Limb (tissue), 2 donors: ENCODE results near the gene CCDC127.

ENCODE experiments used
- DNase-seq, 2 donors: peaks; one replicate each; pipeline ENCODE4 v3.0.0-alpha.2; 2016; ENCODE audit errors: extremely low spot score in 2 of 2

Gene CCDC127

DNA sequence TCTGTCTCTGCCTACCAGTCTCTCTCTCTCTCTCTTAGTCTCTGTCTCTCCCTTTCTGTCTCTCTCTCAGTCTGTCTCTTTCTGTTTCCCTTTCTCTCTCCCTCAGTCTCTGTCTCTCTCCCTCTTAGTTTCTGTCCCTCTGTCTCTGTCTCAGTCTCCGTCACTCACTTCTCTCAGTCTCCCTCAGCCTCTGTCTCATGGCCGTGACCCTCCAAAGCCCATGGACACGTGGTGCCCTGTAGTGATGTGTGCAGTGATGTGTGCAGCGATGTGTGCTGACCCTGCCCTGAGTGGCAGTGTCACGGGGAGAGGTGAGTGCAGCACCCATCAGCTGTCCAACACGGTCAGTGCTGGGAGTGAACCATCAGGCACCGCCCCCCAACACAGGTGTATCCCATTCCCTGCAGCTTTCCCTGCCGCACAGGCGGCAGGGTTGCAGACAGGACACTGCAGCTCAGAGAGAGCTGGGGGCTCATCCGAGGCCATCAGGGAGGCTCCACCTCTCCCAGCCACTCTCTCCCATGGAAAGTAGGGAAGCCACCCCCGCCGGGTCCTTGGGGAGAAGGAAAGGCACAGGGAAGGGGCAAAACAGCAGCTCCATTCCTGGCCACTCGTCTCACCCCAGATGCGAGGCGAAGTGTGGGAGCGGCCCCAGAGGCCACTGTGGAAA is 27.5 kb downstream of the CCDC127 start:
- DNase-seq: no peak

DNA sequence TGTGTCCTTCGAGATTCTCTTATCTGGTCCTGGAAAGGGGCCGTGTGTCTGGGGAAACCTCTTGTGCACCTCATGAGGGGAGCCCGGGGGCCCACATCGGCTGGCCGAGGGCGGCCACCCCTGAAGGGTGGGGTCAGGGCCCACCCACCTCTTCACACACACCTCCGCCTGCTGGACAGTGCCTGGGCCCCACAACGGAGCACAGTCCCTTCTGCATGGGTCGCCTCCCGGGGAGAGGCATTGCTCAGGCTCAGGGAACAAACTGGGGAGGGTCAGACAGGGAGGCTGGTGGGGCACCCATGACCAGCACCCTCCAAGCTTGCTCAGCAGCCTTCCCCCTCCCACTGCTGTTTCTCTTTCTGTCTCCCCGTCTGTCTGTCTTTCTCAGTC is 28.0 kb downstream of the CCDC127 start:
- no peak for DNase-seq

DNA sequence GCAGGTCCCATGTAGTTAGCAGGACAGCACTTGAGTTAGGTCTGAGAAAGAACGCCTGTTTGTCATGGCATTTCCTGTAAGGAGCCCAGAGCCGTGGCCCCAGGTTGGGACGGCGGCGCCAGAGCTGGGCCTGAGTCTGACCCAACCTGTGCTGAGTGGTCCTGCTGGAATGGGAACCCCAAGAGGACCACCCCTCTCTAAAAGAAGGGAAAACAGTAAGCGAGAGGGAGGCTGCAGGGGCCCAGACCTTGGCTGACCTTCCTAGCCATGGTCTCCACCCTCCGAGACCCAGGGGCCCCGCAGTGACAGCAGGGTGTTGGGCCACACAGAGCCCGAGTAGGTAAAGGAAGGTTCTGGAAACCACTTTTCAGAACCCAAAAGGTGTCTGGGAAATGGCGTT is 28.5 kb downstream of the CCDC127 start:
- DNase-seq: no peak

DNA sequence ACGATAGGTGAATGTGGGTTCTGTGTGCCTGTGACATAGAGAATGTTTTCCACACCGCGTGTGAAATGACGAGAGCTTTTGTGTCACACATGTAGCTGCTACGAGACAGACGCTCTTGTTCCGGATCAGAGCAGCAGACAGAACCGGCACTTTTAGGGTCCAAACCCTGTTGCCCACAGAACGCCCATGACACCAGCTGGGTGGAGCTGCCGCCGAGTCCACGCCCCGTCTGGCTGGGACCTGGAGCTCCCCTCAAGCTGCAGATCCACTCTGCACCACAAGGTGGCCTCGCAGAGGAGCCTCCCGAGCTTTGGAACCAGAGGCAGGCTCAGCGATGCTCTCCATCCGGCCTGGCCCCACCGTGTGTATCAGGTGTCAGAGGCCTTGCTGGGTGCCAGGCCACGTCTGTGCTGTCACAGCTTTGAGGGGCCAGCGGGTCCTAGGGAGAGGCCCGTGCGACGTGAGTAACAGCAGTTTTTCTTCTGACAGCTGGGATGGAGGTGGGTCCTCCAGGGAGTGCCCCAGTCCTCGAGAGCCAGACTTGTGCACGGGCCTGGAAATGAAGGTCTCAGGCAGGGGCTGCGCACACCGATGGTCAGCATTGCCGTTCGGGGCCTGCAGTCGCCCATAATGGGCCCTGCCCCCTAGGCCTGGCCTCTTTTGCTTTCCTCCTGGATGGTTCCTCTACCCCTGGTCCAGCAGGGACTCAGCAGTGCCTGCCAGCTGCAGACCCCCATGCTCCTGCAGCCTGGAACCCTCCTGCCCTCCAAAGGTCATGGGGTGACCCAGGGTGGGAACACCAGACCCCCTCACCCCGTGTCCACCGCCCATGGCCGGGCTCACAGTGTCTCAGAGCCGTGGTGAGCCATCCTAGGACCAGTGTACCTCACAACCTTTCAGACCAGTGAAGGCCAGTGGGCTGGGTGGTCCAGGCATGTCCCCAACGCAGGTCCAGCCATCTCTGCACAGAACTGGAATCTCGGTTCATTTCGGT is 29.2 kb downstream of the CCDC127 start:
- DNase-seq: peak; percentile 80 to 91

DNA sequence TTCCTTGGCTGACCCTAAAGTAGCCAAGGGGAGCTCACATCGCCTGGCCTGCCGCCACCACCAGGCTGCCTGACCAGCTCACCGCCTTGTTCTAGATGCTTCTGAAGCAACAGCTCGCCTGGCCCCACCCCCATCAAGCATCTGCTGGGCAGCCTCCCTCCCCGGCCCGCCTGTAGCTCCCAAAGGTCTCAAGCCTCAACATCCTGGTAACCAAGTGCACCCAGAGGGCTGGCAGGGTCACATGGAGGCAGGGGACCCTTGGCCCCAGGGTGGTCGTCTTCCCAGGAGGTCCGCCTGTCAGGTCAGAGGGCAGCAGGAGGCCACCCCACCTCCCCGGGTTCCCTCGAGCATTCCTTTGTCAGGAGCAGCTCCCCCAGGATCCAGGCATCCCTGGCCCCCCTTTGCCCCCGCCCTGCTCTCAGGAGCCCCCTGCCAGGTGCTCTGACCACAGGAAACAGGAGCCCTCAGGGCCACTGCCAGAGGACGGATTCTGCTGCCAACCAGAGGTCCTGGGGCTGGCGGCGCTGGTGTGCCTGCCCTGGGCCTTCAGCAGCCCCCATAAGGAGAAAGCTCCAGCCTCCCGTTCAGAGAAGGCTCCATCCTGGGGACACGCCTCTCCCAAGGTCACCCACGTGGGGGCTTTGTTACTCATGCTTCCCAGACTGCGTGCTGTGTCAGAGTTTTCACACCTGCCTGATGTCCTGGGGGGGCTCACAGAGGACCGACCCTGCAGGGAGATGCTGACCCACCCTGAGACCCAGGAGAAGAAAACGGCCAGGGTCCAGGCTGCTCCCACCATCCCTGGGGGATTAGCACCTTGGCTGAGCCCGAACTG is 30.1 kb downstream of the CCDC127 start:
- no peak for DNase-seq

DNA sequence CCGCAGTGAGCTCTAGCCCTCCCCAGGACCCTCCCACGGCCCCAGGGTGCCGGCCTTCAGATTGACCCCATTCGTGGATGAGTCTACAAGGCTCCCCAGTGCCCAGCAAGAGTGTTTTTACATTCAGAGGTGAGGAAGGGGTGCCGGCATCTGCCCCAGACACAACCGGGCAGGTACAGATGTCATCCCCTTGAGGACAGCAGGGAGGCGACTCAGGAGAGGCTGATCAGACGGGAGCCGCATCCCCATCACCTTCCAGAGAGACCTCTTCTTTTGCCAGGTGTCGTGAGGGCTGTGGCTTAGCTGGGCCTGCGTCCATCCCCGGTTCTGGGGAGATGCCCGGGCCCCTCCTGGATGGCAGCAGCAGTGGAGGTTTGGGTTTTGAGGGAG is 30.9 kb downstream of the CCDC127 start:
- no peak for DNase-seq

DNA sequence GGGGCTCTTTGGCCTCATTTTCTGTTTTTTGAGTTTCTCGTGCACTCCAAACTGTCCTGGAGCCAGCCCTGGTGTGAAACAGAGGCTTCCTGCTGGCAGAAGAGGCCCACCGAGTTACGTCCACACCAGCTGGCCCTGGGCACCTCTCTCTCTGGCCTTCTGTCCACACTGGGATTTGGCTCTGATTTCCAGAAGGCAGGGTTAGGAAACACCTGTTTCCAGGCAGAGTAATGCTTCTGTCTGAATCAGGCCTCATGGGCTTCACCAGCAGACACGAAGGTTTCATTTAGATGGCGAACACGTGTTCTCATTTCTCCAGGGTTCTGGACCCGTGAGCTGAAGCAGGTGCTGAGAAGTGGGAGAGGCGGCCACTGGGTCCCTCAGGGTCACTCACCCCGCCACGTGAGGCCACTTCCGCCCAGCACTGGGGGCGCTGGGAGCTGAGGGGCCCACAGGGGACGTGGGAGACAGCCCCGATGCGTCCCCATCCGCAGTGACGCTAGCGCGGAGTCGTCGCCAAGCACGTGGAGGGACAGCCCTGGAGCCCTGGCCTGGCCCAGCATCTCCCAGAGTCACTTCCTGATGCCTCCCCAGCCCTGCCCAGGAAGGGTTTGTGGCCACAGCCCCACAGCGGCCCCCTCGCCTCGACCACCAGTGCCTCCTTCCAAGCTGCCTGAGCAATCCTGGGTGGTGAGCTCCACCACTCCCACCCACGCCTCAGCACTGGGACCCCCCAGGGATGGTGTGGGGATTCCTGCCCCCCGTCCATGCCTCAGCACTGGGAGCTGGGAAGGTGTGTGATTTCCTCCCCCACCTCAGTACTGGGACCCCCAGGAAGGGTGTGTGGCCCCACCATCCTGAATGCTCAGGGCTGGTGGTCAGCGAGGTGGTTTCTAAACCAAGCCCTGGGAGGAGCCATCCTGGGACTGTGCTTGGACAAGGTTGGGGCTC is 31.6 kb downstream of the CCDC127 start:
- no peak for DNase-seq

DNA sequence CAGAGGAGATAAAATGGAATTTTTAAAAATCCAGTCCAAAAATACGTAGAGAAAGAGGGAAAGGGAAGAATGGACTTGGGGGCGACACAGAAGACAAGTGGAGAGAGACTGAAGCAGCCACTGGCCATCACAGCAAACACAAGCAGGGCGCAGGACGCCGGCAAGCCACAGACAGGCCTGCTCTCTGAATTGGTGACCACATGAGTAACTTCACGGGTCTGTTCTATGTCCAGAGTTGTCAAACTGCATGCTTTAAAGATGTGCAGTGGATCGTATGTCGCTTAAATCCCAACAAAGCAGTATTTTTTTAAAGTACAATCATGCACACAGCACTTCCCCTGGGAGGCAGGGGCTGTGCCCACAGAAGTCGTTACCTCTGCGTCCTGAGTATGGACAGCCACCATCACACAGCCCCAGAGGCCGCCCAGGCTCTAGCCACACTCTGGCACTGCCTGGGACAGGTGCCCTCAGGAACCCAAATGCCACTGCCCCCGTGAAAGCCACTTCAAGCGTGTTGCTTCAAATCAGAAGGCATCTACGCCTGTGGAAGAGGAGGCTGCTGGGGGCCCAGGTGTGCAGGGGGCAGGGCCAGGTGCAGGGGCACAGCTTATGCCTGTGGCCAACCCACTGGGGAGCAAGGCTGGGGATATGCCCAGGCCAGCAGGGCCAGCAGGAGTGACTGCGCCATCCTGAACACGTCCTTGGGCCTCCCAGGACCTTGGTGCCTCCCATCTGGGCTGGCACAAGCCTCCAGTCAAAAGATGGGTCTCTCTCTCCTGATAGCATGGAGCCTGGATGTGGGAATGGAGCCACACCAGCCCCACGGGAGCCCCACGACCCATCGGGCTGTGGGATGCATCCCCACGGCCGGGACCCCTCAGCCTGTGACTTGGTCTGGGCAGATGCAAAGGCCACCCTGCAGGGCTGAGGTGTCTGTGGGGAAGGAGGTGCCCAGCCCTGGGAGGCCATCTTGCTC is 32.6 kb downstream of the CCDC127 start:
- no peak for DNase-seq

DNA sequence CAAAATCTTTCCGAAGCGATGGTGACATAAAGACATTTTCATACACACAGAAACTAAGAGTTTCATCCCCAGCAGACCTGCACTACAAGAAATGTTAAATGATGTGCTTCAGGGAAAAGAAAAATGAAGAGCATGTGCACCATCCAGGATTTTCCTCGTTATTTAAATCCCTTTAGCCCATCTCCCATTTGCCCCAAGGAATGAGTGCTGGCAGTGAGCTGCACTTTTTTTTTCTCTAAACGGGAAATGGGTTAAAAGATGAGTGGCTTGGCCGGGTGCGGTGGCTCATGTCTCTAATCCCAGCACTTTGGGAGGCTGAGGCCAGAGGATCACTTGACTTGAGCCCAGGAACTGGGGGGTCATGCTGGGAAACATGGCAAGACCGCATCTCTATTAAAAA is 33.5 kb downstream of the CCDC127 start:
- no peak for DNase-seq

DNA sequence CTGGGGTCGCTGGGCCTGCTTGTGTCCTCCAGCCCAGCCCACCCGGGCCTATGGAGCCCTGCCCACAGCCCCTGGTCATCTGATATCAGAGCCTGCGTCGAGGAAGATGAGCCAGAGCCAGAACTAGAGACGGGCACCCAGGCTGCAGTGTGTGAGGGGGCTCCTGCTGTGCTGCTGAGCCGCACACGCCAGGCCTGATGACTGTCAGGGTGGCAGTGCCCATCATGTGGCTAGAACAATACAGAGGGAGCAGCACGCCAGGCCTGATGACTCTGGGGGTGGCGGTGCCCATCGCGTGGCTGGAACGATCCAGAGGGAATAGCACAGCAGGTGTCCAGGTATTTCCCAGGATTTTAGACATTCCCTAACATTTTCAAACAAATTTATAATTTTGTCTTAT is 35.8 kb downstream of the CCDC127 start:
- DNase-seq: no peak

DNA sequence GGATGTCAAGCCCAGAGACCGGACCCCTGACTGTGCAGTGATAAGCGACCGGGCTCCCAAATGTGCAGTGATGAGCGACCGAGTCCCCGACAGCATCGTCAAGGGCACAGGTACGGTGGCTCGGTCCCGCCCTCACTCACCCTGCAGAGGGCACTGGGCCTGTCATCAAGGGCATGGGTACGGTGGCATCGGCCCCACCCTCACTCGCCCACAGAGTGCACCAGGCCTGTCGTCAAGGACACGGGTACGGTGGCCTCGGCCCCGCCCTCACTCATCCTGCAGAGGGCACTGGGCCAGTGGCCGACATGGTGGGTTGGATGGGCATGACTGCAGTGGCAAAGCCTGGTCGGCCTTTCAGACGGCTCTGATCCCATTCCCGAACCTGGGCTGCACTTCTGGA is 36.4 kb downstream of the CCDC127 start:
- no peak for DNase-seq

DNA sequence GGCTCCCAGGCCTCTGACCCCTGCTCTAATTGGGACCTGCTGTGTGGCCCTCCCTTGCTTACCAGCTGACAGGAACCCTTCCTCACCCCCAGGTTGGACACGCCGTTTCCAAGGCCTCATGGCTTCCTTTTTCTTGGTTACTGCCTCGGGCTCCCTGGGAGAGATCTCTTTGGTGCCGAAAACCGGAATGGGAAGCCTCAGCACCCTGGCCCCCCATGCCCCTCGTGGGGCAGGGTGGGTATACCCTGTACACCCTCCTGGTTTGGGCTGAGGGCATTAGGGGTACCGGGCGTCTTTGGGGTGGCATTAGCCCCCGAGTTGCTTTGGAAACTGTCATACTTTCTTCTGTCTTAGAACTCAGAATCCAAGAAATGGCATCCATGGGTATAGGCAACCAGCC is 36.8 kb downstream of the CCDC127 start:
- DNase-seq: no peak

DNA sequence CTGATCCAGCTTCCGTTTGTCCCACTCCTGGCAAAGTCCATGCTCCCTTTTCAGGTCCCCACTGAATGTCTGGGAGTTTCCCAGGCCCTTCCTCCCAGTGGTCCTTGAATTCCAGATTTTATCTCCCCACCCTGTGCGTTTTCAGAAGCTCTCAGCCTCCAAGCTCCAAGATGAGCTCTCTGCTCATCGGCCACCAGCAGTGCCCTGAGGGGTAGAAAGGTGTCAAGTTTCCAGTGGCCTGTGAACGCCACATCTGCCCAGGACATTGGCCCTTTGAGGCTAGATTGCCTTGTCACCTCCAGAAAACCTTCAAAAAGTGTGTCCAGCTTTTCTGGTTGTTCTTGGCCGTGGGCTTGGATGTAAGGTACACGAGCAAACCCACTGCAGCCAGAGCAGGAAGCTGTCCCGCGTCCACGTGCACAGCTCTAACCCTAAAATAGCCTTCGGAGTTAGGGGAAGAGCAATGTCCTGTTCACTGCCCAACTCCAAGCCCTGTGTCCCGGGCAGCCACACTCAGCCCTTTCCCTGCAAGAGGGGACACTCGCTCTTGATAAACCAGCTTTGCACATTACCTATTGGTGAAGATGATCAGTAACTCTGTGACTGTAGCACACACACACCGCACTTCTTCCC is 37.6 kb downstream of the CCDC127 start:
- DNase-seq: no peak

DNA sequence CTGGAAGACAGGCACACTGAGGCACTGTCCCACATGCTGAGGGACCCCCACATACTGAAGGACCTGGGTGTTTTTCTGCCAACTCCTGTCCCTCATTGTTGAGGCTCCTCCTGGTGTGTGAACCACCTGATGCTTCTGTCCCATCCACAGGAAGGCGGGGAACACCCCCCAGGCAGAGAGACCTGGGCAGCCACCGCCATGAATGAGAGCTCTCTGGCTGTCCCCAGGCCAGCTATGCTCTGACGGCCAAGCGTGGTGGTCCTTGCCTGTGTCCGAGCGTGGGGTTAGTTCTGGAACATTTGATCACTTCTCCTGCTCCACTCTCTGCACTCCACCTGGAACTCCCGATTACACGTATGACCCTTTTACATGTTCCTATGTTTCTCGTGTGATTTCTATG is 38.6 kb downstream of the CCDC127 start:
- DNase-seq: no peak

DNA sequence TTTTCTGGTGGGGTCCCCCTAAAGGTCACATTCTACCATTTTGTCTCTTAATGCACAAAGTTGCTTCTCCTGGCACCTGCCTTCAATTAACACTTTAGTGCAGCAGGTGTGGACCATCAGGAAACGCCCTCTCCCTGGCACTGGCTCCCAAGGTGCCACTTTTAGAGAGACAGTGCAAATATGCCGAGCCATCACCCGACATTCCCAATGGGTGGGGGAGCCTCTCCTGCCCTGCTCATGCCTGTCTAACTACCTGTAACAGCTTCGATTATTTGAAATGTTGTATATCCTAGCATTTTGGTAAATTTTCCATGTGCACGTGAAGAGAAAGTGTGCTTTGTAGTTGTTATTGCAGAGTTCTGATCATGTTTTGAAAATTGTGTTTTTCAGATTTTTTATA is 39.8 kb downstream of the CCDC127 start:
- DNase-seq: no peak

DNA sequence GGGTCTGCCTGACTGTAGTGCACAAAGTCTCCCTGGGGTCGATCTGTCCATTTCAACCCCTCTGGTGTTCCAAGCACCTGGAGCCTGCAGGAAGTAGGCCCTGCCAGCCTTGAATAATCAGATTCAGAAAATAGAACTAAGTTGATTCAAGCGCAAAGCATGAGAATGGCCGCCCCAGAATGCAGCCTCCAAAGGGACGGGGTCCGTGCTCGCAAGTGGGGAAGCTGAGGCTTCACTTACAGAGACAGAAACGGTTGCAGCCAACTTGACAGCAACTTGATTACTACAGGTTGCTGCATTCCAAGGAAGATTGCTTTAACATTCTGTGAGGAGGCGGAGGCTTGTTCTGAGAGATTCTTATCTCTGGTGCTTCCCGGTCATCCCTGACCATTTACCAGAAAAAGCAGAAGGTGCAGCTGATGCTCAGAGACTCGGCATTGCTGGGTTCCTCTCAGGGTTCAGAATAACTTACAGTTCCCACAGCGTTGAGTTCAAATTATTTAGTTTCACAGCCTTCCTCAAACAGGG is 41.6 kb downstream of the CCDC127 start:
- DNase-seq: no peak

DNA sequence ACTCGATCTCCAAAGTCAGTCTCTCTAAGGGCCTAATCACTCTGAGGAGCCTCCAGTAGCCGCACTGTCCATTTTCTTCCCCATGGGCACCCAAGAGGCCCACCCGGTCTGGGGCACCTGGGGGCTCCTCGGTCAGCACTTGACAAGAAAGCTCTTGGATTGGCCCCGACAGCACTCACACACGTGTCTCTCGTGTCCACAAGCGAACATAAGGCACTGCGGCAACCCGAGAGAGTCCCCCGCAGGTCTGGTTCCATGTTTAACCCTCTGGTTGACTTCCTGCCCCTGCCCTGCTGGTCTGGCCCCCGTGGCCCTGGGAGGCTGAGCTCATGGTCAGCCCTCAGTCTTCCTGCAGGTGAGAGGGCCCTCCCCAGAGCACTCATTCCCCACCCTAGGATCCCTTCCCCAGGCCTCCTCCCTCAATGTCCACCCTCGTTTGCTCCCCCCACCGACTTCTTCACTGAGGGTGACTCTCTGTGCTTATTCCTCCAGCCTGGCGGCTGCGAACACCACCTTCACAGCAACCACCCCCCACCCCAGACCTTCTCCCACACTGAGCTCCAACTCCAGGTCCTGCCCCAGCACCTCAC is 43.0 kb downstream of the CCDC127 start:
- no peak for DNase-seq

DNA sequence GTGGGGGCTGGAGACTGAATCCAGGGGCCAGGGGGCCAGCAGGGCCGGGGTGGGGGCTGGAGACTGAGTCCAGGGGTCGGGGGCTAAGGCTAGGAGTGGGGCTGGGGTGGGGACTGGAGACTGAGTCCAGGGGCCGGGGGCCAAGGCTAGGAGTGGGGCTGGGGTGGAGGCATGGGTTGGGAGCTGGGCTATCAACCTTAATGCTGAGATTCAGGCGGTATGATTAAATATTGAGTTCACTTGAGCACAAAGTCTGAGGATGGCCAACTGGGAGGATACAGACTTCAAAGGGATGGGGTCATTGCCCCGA is 43.7 kb downstream of the CCDC127 start:
- no peak for DNase-seq
